Activated T-cell treated with anti-CD3 and anti-CD28 coated beads, Interleukin-2, amount 50 U/mL, for 1 hour (primary cell): Measurements from ENCODE around the gene HNRNPUL1.
"Not testable (repeated sequence)": the region's sequence is repeated elsewhere in the genome, so short reads cannot be mapped to it uniquely, and the experiment has no call there.

Experiments used
- DNase-seq: peaks from one replicate; pipeline ENCODE4 v3.0.0-alpha.2; 2020

The HNRNPUL1 gene

GRCh38 chr19:41327576-41328156, 63.5 kb downstream of the HNRNPUL1 start:
- peak; percentile 88 for DNase-seq

GRCh38 chr19:41328157-41328841, 64.1 kb downstream of the HNRNPUL1 start:
- no peak for DNase-seq

GRCh38 chr19:41328842-41329225, 64.7 kb downstream of the HNRNPUL1 start:
- no peak for DNase-seq

GRCh38 chr19:41330481-41330880, 66.3 kb downstream of the HNRNPUL1 start:
- no peak for DNase-seq

- DNase-seq = no peak
Measured at GRCh38 chr19:41330946-41331678, 66.9 kb downstream of the HNRNPUL1 start.

GRCh38 chr19:41332000-41332399, 67.8 kb downstream of the HNRNPUL1 start:
- no peak for DNase-seq

GRCh38 chr19:41332468-41332867, 68.3 kb downstream of the HNRNPUL1 start:
- DNase-seq = no peak

GRCh38 chr19:41334793-41335192, 70.6 kb downstream of the HNRNPUL1 start:
- DNase-seq = no peak

- no peak for DNase-seq
Measured at GRCh38 chr19:41335467-41335866, 71.3 kb downstream of the HNRNPUL1 start.

- DNase-seq = no peak
Measured at GRCh38 chr19:41339936-41340335, 75.8 kb downstream of the HNRNPUL1 start.

GRCh38 chr19:41341669-41342490, 77.7 kb downstream of the HNRNPUL1 start:
- DNase-seq = no peak

GRCh38 chr19:41344162-41344561, 80.0 kb downstream of the HNRNPUL1 start:
- DNase-seq = no peak

GRCh38 chr19:41346916-41347315, 82.7 kb downstream of the HNRNPUL1 start:
- DNase-seq = not testable (repeated sequence)

GRCh38 chr19:41350735-41351338, 86.7 kb downstream of the HNRNPUL1 start:
- no peak for DNase-seq

GRCh38 chr19:41351339-41352245, 87.4 kb downstream of the HNRNPUL1 start:
- DNase-seq = peak; percentile 87

GRCh38 chr19:41352279-41352608, 88.1 kb downstream of the HNRNPUL1 start:
- DNase-seq = no peak

- DNase-seq = peak; percentile 83
Measured at GRCh38 chr19:41352609-41353465, 88.7 kb downstream of the HNRNPUL1 start.

GRCh38 chr19:41353466-41354342, 89.5 kb downstream of the HNRNPUL1 start, which contains the start of gene TGFB1:
TSS of gene TGFB1 (minus strand) at chr19:41353922. CDS start at chr19:41353044, 878 bp downstream.
- peak; percentile 95 for DNase-seq

GRCh38 chr19:41354343-41354953, 90.3 kb downstream of the HNRNPUL1 start:
- no peak for DNase-seq
